CD4-positive, alpha-beta T cell treated with Interleukin-15 for 1 hour (primary cell): ENCODE results near the gene CXCL13.
"Not testable (repeated sequence)": the region's sequence is repeated elsewhere in the genome, so short reads cannot be mapped to it uniquely, and the experiment has no call there.

Experiments
- DNase-seq: peaks from one replicate; pipeline ENCODE4 v3.0.0-alpha.2; 2020

CXCL13 gene

DNA sequence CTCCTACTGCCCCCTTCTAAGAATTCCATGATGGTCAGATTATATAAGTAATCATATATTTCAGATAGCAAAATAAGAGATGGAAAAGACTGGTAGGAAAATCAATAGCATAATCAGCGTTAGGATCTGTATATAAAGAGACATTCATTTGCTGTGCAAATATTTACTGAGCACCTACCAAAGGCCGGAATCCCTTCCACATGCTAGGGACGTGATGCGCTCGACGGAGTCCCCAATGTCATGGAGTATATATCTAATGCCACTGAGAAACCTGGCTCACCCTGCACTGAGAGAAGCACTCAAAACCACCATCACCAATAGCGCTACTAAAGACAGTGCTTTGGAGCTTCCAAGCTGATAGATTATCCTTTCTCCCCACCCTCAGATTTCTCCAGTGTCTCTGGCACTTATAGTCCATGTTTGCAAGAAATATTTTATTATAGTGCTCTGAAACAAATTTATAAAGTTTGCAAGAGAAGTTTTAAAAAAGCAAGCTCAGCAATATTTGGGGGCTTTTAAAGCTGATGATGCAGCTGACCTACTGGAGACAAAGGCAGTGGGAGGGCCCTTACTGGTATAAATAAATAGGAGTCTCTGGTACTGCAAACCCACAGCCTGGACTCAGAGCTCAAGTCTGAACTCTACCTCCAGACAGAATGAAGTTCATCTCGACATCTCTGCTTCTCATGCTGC is at the start of gene CXCL13:
TSS of gene CXCL13 (plus strand) at position 611 of the 693 bp plus-strand sequence. CDS start at position 657, 46 bp downstream.
- DNase-seq: no peak

DNA sequence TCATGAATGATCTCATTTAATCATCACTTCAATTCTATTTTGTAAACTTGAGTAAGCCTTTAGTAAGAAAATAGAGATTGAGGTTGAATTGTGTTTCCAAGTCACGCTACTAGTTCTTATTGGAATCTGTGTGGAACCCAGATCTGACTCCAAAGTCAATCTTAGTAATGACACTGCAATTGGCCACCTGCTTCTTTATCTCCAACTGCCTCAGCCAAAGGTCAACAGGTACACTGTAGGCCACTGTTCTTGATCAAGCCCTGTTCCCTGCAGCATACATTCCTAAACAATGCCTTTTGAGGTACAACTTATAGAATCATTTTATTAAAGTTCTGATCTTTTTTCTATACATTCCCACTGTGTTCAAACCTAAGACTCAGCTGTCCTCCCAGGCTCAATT is 45.5 kb upstream of the CXCL13 start:
- no peak for DNase-seq

- not testable (repeated sequence) for DNase-seq
These were observed 43.9 kb upstream of the CXCL13 start for GRCh38 chr4:77561720-77562119.

DNA sequence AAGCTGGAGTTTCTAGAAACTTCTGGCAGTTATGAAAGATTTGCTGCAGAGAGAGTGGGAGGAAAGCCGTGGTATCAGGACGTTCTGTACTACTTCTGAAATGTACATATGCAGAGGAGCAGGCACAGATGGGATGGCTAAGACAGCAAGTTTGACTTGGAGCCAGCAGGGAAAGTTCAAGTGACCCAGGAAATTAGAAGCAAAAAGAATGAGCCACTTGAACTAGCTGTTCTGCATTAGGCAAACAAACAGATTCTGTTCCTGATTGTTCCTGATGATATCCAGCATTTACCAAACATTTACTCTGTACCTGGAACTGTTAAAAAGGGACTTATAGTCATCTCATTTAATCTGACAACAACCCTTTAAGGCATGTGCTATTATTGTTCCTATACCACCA is 41.4 kb upstream of the CXCL13 start:
- no peak for DNase-seq

- no peak for DNase-seq
These were observed 39.5 kb upstream of the CXCL13 start for GRCh38 chr4:77566148-77566547.

DNA sequence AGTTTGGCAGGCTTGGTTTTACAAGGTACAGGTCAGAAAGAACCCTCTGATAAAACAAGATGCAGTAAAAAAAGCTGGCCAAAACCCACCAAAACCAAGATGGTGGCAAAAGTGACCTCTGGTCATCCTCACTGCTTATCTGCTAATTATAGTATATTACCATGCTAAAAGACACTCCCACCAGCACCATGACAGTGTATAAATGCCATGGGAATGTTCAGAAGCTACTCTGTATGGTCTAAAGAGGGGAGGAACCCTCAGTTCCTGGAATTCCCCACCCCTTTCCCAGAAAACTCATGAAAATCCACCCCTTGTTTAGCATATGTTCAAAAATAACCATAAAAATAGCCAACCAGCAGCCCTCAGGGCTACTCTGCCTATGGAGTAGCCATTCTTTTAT is 38.1 kb upstream of the CXCL13 start:
- DNase-seq: no peak

GRCh38 chr4:77570508-77571214 is 35.0 kb upstream of the CXCL13 start:
- not testable (repeated sequence) for DNase-seq

- DNase-seq: no peak
These were observed 29.3 kb upstream of the CXCL13 start for GRCh38 chr4:77576351-77576750.

DNA sequence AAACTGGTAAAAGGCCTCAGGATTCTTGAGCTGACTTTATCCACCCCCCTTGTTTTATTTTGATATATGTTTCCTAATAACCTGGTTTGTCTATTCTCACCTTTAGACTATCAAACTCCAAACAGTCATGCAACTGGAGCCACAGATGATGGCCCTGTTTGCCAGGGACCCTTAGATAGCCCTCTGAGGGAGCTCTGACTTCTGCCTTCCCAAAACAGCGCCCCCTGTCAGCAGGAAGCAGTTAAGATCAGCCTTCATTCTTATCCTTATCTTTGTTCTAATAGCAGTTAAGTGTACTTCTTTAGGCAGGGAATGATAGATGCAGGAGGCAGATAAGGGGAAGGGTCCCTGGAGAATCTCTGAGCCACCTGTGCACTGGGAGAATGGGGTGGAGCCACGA is 27.5 kb upstream of the CXCL13 start:
- DNase-seq: no peak

DNA sequence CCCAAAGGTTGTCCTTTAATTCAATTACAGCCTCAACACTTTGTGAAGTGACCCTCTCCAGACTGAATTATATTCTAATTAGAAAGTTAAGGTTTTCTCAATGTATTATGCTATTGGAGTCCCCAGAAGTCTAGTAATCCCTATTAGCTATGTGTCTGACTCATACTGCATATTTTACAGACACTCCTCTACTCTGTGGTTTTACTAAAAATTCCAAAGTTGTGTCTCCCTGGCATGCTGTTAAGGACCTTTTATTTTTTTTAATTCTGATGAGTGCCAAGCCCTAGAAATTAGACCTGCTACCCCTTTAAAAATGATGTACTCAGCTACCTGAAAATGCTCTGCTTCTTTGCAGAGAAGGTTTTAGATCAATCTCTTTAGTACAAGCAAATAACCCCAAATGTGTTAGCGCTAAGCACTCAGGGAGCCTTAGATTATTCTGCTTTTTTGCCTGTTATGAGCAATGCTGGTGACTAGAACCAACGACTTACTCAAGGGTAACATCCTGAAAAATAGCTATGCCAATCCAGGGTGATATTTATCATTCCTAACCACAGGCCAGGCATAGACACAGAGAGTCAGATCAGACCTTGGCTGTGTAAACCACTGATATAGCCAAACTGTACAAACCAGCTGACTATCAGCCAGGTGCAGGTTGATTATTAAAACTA is 26.1 kb upstream of the CXCL13 start:
- DNase-seq: no peak

DNA sequence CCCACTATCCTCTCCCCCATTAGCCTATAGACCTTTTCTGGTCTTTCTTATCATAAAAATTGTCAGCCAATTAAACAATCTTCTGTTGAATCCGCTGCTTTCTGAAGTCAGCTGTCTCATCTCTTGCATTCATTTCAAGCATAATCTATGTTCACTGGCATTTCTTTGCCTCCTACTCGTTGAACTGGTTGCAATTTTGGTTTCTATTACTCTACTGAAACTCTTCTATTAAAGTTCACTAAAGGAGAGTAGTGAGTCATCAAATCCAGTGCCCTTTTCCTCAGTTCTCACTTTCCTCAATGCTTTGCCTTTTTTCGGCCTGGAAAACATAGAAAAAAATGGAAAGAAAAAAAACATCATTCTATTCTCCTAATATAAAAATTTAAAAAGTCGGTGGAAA is 23.9 kb upstream of the CXCL13 start:
- no peak for DNase-seq

GRCh38 chr4:77582156-77582555 is 23.5 kb upstream of the CXCL13 start:
- no peak for DNase-seq

DNA sequence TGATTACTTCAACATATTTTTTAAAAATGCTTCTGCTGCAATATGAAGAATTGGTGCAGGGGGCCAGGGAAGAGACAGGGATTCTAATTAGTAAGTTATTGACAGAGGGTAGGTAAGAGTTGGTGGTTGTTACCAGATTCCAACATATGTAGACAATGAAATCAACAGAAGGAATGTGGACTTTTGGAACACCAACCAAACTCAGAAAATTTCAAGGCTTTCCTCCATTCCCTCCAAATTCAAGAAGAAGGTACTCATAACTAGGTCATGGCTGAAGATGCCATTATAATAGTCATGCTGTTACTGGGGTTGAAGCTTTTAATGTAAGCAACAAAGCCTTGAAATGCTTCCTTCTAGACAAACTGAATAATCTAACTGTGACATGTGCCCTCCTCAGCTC is 22.9 kb upstream of the CXCL13 start:
- no peak for DNase-seq

- DNase-seq: peak; percentile 47
These were observed 18.7 kb upstream of the CXCL13 start for GRCh38 chr4:77586951-77587383.

GRCh38 chr4:77590482-77590881 is 15.1 kb upstream of the CXCL13 start:
- no peak for DNase-seq

DNA sequence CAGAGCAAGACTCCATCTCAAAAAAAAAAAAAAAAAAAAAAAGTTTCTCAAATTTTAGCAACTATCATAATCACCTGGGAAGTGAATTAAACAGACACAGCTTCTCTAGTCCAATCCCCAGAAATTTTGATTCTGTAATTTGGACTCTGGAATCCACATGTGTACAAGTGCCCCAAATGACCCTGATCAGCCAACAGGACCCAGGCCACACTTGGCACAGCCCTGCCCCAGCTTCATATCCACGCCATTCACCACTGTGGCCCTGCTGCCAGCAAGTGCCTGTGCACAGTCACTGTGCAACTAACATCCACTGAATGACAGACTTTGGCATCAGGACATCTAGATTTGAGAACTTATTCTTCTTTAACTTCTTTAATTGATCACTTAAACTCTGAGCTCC is 14.1 kb upstream of the CXCL13 start:
- no peak for DNase-seq

DNA sequence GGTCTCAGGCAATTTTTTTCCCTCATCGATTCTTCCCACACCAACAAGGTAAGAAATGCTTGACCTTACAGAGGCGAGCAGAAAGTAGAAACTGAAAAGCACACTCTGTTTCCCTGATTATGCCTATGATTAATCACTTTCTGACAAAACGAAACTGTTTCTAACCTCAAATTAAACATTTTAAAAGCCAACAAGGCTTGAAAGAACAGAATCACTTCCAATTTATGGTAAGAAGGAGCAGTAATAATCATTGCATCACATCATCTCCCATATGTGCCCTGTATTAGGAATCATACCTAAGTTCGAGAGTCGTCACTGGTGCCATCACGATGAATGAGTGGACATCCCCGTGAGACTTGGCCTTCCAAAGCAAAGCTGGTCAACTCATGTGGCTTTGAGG is 12.5 kb upstream of the CXCL13 start:
- DNase-seq: no peak

GRCh38 chr4:77593993-77594392 is 11.6 kb upstream of the CXCL13 start:
- DNase-seq: no peak

GRCh38 chr4:77595364-77595973 is 10.2 kb upstream of the CXCL13 start:
- no peak for DNase-seq

GRCh38 chr4:77599378-77599777 is 6.2 kb upstream of the CXCL13 start:
- DNase-seq: no peak

GRCh38 chr4:77600521-77601451 is 4.8 kb upstream of the CXCL13 start:
- no peak for DNase-seq

- no peak for DNase-seq
These were observed 3.9 kb upstream of the CXCL13 start for GRCh38 chr4:77601614-77602187.
